Pancreas (tissue), 10 donors: ENCODE results near the gene GPR12. TPM values are rescaled to one million over a fixed set of nuclear protein-coding genes. Genes with fewer than 3 reads are reported as not detected.

Experiments
- ATAC-seq, 4 donors: fragments of 200-7000 bp; cut with Tn5 transposase; one replicate each; pipeline versions ENCODE4 v1.8.0 to v1.9.1; 2020; ENCODE audit warnings: mild to moderate bottlenecking in 4 of 4, moderate library complexity in 4 of 4
- DNase-seq, 6 donors: peaks; one replicate each; pipeline ENCODE4 v3.0.0-alpha.2; 2020
- FAIRE-seq: peaks from 2 replicates; lab custom pipeline; 2012; peaks lifted over from hg19 to GRCh38; lab: Jason Lieb, UNC
- H3K27ac ChIP-seq, 4 donors: fragments of 200-600 bp; sonication (generic); 1 replicate in 3 of 4; 2 replicates in 1 of 4; pipeline versions ENCODE4 v1.5.0 to v1.8.0; 2020
- H3K27me3 ChIP-seq, 4 donors: fragments of 200-600 bp; one replicate each; pipeline ENCODE4 v1.8.0; 2021
- H3K36me3 ChIP-seq, 3 donors: fragments of 200-600 bp; sonication (generic) in 1 of 3; one replicate each; pipeline versions ENCODE4 v1.5.0 to v1.8.0; 2020 to 2021
- H3K4me1 ChIP-seq, 3 donors: fragments of 200-600 bp; one replicate each; pipeline ENCODE4 v1.8.0; 2021
- H3K4me3 ChIP-seq, 4 donors: fragments of 200-600 bp; sonication (generic) in 2 of 4; one replicate each; pipeline versions ENCODE4 v1.5.0 to v1.8.0; 2020 to 2021
- H3K9me3 ChIP-seq, 4 donors: fragments of 200-600 bp; one replicate each; pipeline ENCODE4 v1.8.0; 2021
- WGBS, 2 donors: extraction: QIAGEN DNeasy Blood & Tissue Kit; methylation state at CpG; one replicate each; pipeline ENCODE4 v1.1.7; 2013; 5-methylcytosine and 5-hydroxymethylcytosine counted together
- intact Hi-C, 3 donors: fragments of 100-400 bp; cut with DNase I; formaldehyde crosslinking; loops; one replicate each; pipeline versions ENCODE4 v1.11.1 to v1.14.2; 2022
- polyA plus RNA-seq, 2 donors: library from polyadenylated mRNA; stranded (reverse); fragments of 200-250 nt; gene quantifications; one replicate each; pipeline ENCODE4 v1.2.3, GENCODE V29; 2013
- total RNA-seq, 6 donors: library from RNA; stranded (reverse); fragmentation: NEBNext Ultra II Directional in 4 of 6; extraction: Animal tissue kit (Norgen Biotek cat#: 25700) in 4 of 6; gene quantifications; one replicate each; pipeline versions ENCODE4 v1.2.1 to v1.2.4, GENCODE V29; 2021 to 2023
- TF ChIP-seq, protein P1 (sequence below), 4 donors: fragments of 200-600 bp; sonication (generic) in 3 of 4; IDR thresholded peaks; one replicate each; pipeline versions ENCODE4 v1.5.0 to v1.8.0; 2021; ENCODE audit warnings: antibody characterized with exemption in 4 of 4
- donor health status: healthy with polysubstance abuse.
- donor health status: DM: no; HTN: no; CAD: no; lungs with moderate emphysema.
- donor health status: DM: no; HTN: no; CAD: no.
- donor health status: control.
- donor health status: control.
- donor health status: Bipolar disorder and iron deficiency.
- donor health status: DM: yes; HTN: yes; CAD: no.
- donor health status: DM: no; HTN: no; CAD: no.
- donor health status: DM: no; HTN: no; CAD: no.
- donor health status: DM: yes; HTN: yes; CAD: no.

Gene GPR12
- total RNA-seq: not detected
- under 1 TPM in 1 of 2 donors, not detected in 1; 0.05 TPM for polyA plus RNA-seq

- FAIRE-seq (no peak), DNase-seq (peak in 1 of 6 donors; percentile 63), ATAC-seq (peak in 2 of 4 donors; percentile 14 to 22)
- WGBS, 2 donors: 1% methylated on average over 56 to 87 of the region's 87 CpGs
- H3K36me3 ChIP-seq: no peaks in the 10 kb centered on the region
- H3K4me3 ChIP-seq: peak within 1 kb of the TSS in 2 of 4 donors; percentile 13 to 42
- H3K9me3 ChIP-seq: no peaks in the 10 kb centered on the region
- TF ChIP-seq, protein P1, sequence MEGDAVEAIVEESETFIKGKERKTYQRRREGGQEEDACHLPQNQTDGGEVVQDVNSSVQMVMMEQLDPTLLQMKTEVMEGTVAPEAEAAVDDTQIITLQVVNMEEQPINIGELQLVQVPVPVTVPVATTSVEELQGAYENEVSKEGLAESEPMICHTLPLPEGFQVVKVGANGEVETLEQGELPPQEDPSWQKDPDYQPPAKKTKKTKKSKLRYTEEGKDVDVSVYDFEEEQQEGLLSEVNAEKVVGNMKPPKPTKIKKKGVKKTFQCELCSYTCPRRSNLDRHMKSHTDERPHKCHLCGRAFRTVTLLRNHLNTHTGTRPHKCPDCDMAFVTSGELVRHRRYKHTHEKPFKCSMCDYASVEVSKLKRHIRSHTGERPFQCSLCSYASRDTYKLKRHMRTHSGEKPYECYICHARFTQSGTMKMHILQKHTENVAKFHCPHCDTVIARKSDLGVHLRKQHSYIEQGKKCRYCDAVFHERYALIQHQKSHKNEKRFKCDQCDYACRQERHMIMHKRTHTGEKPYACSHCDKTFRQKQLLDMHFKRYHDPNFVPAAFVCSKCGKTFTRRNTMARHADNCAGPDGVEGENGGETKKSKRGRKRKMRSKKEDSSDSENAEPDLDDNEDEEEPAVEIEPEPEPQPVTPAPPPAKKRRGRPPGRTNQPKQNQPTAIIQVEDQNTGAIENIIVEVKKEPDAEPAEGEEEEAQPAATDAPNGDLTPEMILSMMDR (IDR thresholded peaks at IDR 0.05): no peak
- no peaks in the 10 kb centered on the region for H3K4me1 ChIP-seq
- H3K27ac ChIP-seq: no peak within 1 kb of the TSS
- intact Hi-C loops: no loop called here
- H3K27me3 ChIP-seq: peaks cover 0 to 7% (median 2%) of the 10 kb centered on the region in 4 donors
These were observed at the start of gene GPR12 for GRCh38 chr13:26759907-26760831. Gene GPR12, minus strand, starts transcription at chr13:26760786. Its CDS starts 959 bp downstream, at chr13:26759827.

- WGBS, 2 donors: 47 to 48% methylated on average over 2 of the region's 2 CpGs
- no peak for DNase-seq
- Histone ChIP-seq H3K4me3 (no peak overlapping the region), H3K9me3 (no peaks in the 10 kb centered on the region), H3K36me3 (no peaks in the 10 kb centered on the region), H3K27ac (no peak overlapping the region), H3K27me3 (no peaks in the 10 kb centered on the region), H3K4me1 (no peaks in the 10 kb centered on the region)
- TF ChIP-seq, protein P1 (IDR thresholded peaks at IDR 0.05): no peak
- FAIRE-seq: no peak
- no peak for ATAC-seq
- intact Hi-C loops: no loop called here
These were observed 49.5 kb upstream of the GPR12 start for GRCh38 chr13:26810095-26810494.

DNA sequence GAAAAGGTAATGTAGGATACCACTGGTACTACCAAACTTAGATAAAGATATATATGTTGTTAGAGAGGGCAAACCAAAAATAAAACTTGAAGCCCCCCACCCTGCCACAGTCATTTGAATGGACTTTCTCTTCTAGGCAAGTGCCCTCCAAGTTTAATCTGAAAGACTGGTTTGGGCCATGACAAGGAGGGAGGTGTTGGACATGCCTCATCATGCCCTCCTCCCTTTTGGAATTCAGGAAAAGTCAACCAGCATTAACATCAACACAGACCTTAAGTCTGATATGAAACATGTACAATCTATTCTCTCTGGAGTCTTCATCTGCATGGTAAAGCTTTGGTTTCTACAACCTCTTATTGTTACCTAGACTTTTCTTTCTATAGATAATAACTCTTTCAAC is 46.3 kb upstream of the GPR12 start:
- FAIRE-seq (no peak), DNase-seq (no peak), ATAC-seq (no peak)
- no peaks in the 10 kb centered on the region for H3K4me1 ChIP-seq
- no peak overlapping the region for H3K4me3 ChIP-seq
- TF ChIP-seq, protein P1 (IDR thresholded peaks at IDR 0.05): no peak
- H3K9me3 ChIP-seq: no peaks in the 10 kb centered on the region
- intact Hi-C loops: no loop called here
- no peaks in the 10 kb centered on the region for H3K36me3 ChIP-seq
- H3K27ac ChIP-seq: no peak overlapping the region
- H3K27me3 ChIP-seq: no peaks in the 10 kb centered on the region

- DNase-seq (no peak), FAIRE-seq (no peak), ATAC-seq (no peak)
- 60 to 72% methylated on average over 3 of the region's 3 CpGs for WGBS, 2 donors
- TF ChIP-seq, protein P1 (IDR thresholded peaks at IDR 0.05): no peak
- H3K4me1 ChIP-seq: no peaks in the 10 kb centered on the region
- no peaks in the 10 kb centered on the region for H3K9me3 ChIP-seq
- no peak overlapping the region for H3K4me3 ChIP-seq
- intact Hi-C loops: no loop called here
- H3K27me3 ChIP-seq: no peaks in the 10 kb centered on the region
- H3K27ac ChIP-seq: no peak overlapping the region
- H3K36me3 ChIP-seq: no peaks in the 10 kb centered on the region
These were observed 27.4 kb upstream of the GPR12 start for GRCh38 chr13:26787961-26788360.
